SU-DHL-6 (cell line): ENCODE data around the gene DEDD2.
A peak's percentile ranks its signal among the peaks of the same experiment; 100 is the strongest.

Experiments
- H2AFZ ChIP-seq: fragments of 200-600 bp; sonication (generic); 2 replicates; pipeline ENCODE4 v1.6.1; 2014; ENCODE audit warnings: low read depth, mild to moderate bottlenecking, moderate library complexity, mixed read lengths, antibody characterized with exemption, low read length; ENCODE audit not compliant: severe bottlenecking
- H3F3A ChIP-seq: fragments of 200-600 bp; shearing (Covaris generic); 2 replicates; pipeline ENCODE4 v1.6.0; 2016; ENCODE audit warnings: antibody characterized with exemption, mild to moderate bottlenecking; ENCODE audit not compliant: insufficient read depth
- H3K27ac ChIP-seq: fragments of 200-600 bp; sonication (generic); 2 replicates; pipeline ENCODE4 v1.5.1; 2016; ENCODE audit warnings: low read depth, mild to moderate bottlenecking, low read length, moderate library complexity, mixed read lengths
- H3K27me3 ChIP-seq: fragments of 200-600 bp; sonication (generic), shearing (Covaris generic); 2 replicates; pipeline ENCODE4 v1.6.0; 2014; ENCODE audit warnings: mild to moderate bottlenecking, low read length
- H3K36me3 ChIP-seq: fragments of 200-600 bp; sonication (generic); 2 replicates; pipeline ENCODE4 v1.6.1; 2014; ENCODE audit warnings: mild to moderate bottlenecking, low read length, mixed read lengths
- H3K4me2 ChIP-seq: fragments of 300-600, 200-600 bp; shearing (Covaris generic), sonication (generic); 2 replicates; pipeline ENCODE4 v1.6.0; 2014; ENCODE audit warnings: low read length, low read depth, mild to moderate bottlenecking; ENCODE audit not compliant: poor library complexity, severe bottlenecking
- H3K4me3 ChIP-seq: fragments of 200-600 bp; sonication (generic); 2 replicates; pipeline ENCODE4 v1.5.1; 2014; ENCODE audit warnings: antibody characterized with exemption, low read length, mild to moderate bottlenecking, mixed read lengths; ENCODE audit not compliant: insufficient read depth, poor library complexity, severe bottlenecking
- H3K79me2 ChIP-seq: fragments of 200-600 bp; sonication (generic); 2 replicates; pipeline ENCODE4 v1.6.1; 2014; ENCODE audit warnings: mild to moderate bottlenecking, low read length, moderate library complexity; ENCODE audit not compliant: insufficient read depth
- H3K9ac ChIP-seq: fragments of 200-600 bp; sonication (generic); 2 replicates; pipeline ENCODE4 v1.7.0; 2014; ENCODE audit warnings: mild to moderate bottlenecking, low read length
- H3K9me2 ChIP-seq: fragments of 200-600 bp; sonication (generic); replicated peaks from 2 replicates; pipeline ENCODE4 v1.6.1; 2014; ENCODE audit warnings: low read length; ENCODE audit not compliant: insufficient read depth
- H3K9me3 ChIP-seq: fragments of 200-600 bp; sonication (generic); 2 replicates; pipeline ENCODE4 v1.6.1; 2014; ENCODE audit warnings: low read length, mixed read lengths; ENCODE audit not compliant: insufficient read depth
- H4K20me1 ChIP-seq: fragments of 200-600 bp; sonication (generic); 2 replicates; pipeline ENCODE4 v1.6.1; 2014; ENCODE audit warnings: low read depth, mild to moderate bottlenecking, antibody characterized with exemption, low read length, moderate library complexity, mixed read lengths
- CTCF ChIP-seq: fragments of 200-600 bp; sonication (generic); IDR thresholded peaks from one replicate; pipeline ENCODE4 v1.5.1; 2017; ENCODE audit warnings: antibody characterized with exemption, mild to moderate bottlenecking, low read length, moderate library complexity; ENCODE audit not compliant: insufficient read depth, poor library complexity, severe bottlenecking
- EZH2phosphoT487 ChIP-seq: fragments of 200-600 bp; sonication (generic), shearing (Covaris generic); conservative IDR thresholded peaks from 2 replicates; pipeline ENCODE4 v1.6.1; 2018; ENCODE audit warnings: mild to moderate bottlenecking, antibody characterized with exemption, low read length, moderate library complexity, mixed read lengths

DEDD2 gene

GRCh38 chr19:42244347-42245220 is 27.1 kb upstream of the DEDD2 start:
- H3K27ac ChIP-seq: peak overlapping the region; percentile 82
- H3K9me3 ChIP-seq: no peaks in the 10 kb centered on the region
- peaks cover 4% of the 10 kb centered on the region; the same call in 1 of the 2 replicates for H3F3A ChIP-seq
- H3K4me2 ChIP-seq: peak overlapping the region; percentile 78
- H3K27me3 ChIP-seq: no peaks in the 10 kb centered on the region
- H3K9me2 ChIP-seq: no peaks in the 10 kb centered on the region
- peak overlapping the region; percentile 68 for H3K9ac ChIP-seq
- peak overlapping the region; percentile 77 for H2AFZ ChIP-seq
- peaks cover 26% of the 10 kb centered on the region for H3K79me2 ChIP-seq
- no peaks in the 10 kb centered on the region for H3K36me3 ChIP-seq
- H3K4me3 ChIP-seq: peak overlapping the region; percentile 80
- H4K20me1 ChIP-seq: no peaks in the 10 kb centered on the region
- no peak for TF ChIP-seq EZH2phosphoT487
- TF ChIP-seq CTCF: peak; percentile 67

- Histone ChIP-seq H3K79me2 (peaks cover 26% of the 10 kb centered on the region), H4K20me1 (no peaks in the 10 kb centered on the region), H3K9ac (peak within 1 kb of the TSS; percentile 68), H3K9me3 (no peaks in the 10 kb centered on the region), H3K9me2 (no peaks in the 10 kb centered on the region), H3K27me3 (no peaks in the 10 kb centered on the region), H2AFZ (no peak within 1 kb of the TSS), H3K36me3 (no peaks in the 10 kb centered on the region), H3F3A (peaks cover 4% of the 10 kb centered on the region; the same call in 1 of the 2 replicates), H3K4me2 (peak within 1 kb of the TSS; percentile 93), H3K4me3 (peak within 1 kb of the TSS; percentile 80), H3K27ac (peak within 1 kb of the TSS; percentile 82)
- no peak for TF ChIP-seq EZH2phosphoT487
- no peak for TF ChIP-seq CTCF
These were observed 25.3 kb upstream of the DEDD2 start, which contains the start of gene GSK3A for GRCh38 chr19:42242512-42243409. Gene GSK3A (minus strand): TSS chr19:42242602. CDS start chr19:42242465, 137 bp downstream.

GRCh38 chr19:42242069-42242511 is 24.6 kb upstream of the DEDD2 start:
- no peaks in the 10 kb centered on the region for H3K27me3 ChIP-seq
- H2AFZ ChIP-seq: no peak overlapping the region
- peak overlapping the region; percentile 93 for H3K4me2 ChIP-seq
- no peak for TF ChIP-seq EZH2phosphoT487
- no peak for TF ChIP-seq CTCF
- H3K27ac ChIP-seq: peak overlapping the region; percentile 14; the same call in 1 of the 2 replicates
- H3K9me3 ChIP-seq: no peaks in the 10 kb centered on the region
- H3K4me3 ChIP-seq: peak overlapping the region; percentile 61
- H3K79me2 ChIP-seq: peaks cover 26% of the 10 kb centered on the region
- H3F3A ChIP-seq: peaks cover 4% of the 10 kb centered on the region; the same call in 1 of the 2 replicates
- no peaks in the 10 kb centered on the region for H4K20me1 ChIP-seq
- H3K9ac ChIP-seq: peak overlapping the region; percentile 68
- no peaks in the 10 kb centered on the region for H3K36me3 ChIP-seq
- H3K9me2 ChIP-seq: no peaks in the 10 kb centered on the region
